ENCODE data around the gene NDUFV2.

The NDUFV2 gene

GRCh38 chr18:9139400-9140039 is 37.0 kb downstream of the NDUFV2 start:
- TF ChIP-seq CTCF (IDR thresholded peaks at IDR 0.05; ENCODE audit: insufficient read depth, missing control alignments), result no peak
- DNase-seq (ENCODE audit: insufficient read length, low spot score) (no peak), FAIRE-seq (no peak)

- no peak for TF ChIP-seq CTCF (IDR thresholded peaks at IDR 0.05; ENCODE audit: insufficient read depth, missing control alignments)
- FAIRE-seq (peak; percentile 94), DNase-seq (ENCODE audit: insufficient read length, low spot score) (no peak)
These were observed 37.9 kb downstream of the NDUFV2 start for GRCh38 chr18:9140381-9140780.

GRCh38 chr18:9140984-9141383 is 38.5 kb downstream of the NDUFV2 start:
- no peak for TF ChIP-seq CTCF (IDR thresholded peaks at IDR 0.05; ENCODE audit: insufficient read depth, missing control alignments)
- FAIRE-seq, result no peak
- no peak for DNase-seq (ENCODE audit: insufficient read length, low spot score)

- FAIRE-seq (no peak), DNase-seq (ENCODE audit: insufficient read length, low spot score) (no peak)
- TF ChIP-seq CTCF (IDR thresholded peaks at IDR 0.05; ENCODE audit: insufficient read depth, missing control alignments), result no peak
These were observed 43.7 kb downstream of the NDUFV2 start for GRCh38 chr18:9146224-9146623.

- DNase-seq (ENCODE audit: insufficient read length, low spot score), result no peak
- peak; percentile 88 for TF ChIP-seq CTCF (IDR thresholded peaks at IDR 0.05; ENCODE audit: insufficient read depth, missing control alignments)
- peak; percentile 88 for FAIRE-seq
These were observed 45.1 kb downstream of the NDUFV2 start for GRCh38 chr18:9147440-9148202.

DNA sequence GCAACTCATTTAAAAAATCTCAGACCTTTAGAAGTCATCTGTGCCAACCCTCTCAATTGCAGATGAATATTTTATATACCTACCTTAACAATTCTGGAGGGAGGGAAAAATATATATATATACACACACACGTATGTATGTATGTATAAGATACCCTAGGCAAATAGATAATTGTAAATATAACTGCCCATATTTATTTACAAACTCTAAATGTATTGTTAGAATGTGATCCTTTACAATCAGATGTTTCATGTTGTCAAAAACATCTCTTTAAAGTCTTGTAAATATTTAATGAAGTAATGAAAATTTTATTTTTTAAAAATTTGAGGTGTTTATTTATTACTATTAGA is 45.7 kb downstream of the NDUFV2 start:
- no peak for TF ChIP-seq CTCF (IDR thresholded peaks at IDR 0.05; ENCODE audit: insufficient read depth, missing control alignments)
- FAIRE-seq (no peak), DNase-seq (ENCODE audit: insufficient read length, low spot score) (no peak)

GRCh38 chr18:9150121-9150520 is 47.6 kb downstream of the NDUFV2 start:
- no peak for TF ChIP-seq CTCF (IDR thresholded peaks at IDR 0.05; ENCODE audit: insufficient read depth, missing control alignments)
- DNase-seq (ENCODE audit: insufficient read length, low spot score), result no peak
- peak; percentile 44 for FAIRE-seq

Measured in D721Med (cell line).